Activated CD8-positive, alpha-beta T cell treated with anti-CD3 and anti-CD28 coated beads, Interleukin-2, amount 10 ng/mL, durations not matched to agents 7 days and 5 days (primary cell): Measurements from ENCODE around the gene TFPI. TPM values are rescaled to one million over a fixed set of nuclear protein-coding genes. Genes with fewer than 3 reads are reported as not detected.

Source experiments
- ATAC-seq: fragments of 150-1000 bp; cut with Tn5 transposase; one replicate; pipeline ENCODE4 v1.10.0; 2021; ENCODE audit warnings: moderate library complexity
- CTCF ChIA-PET: fragments of 350-600 bp; sonication (Branson Sonifier 250); formaldehyde crosslinking; loops from one replicate; lab custom pipeline; 2021; ENCODE audit warnings: antibody characterized with exemption; lab: Charles Lee
- POLR2A ChIA-PET: fragments of 350-600 bp; sonication (Branson Sonifier 250); formaldehyde crosslinking; loops from one replicate; lab custom pipeline; 2021; ENCODE audit warnings: antibody characterized with exemption; lab: Charles Lee
- DNase-seq: peaks from one replicate; pipeline ENCODE4 v3.0.0-alpha.2; 2020
- H3K27ac Mint-ChIP-seq: one replicate; pipeline ENCODE4 v1.8.0; 2021; ENCODE audit warnings: mild to moderate bottlenecking, mixed read lengths
- H3K27me3 Mint-ChIP-seq: one replicate; pipeline ENCODE4 v1.8.0; 2021; ENCODE audit warnings: low read depth, mixed read lengths
- H3K36me3 Mint-ChIP-seq: one replicate; pipeline ENCODE4 v1.8.0; 2021; ENCODE audit warnings: low read depth, mixed read lengths
- H3K4me1 Mint-ChIP-seq: one replicate; pipeline ENCODE4 v1.8.0; 2021; ENCODE audit warnings: low read depth, mixed read lengths
- H3K4me3 Mint-ChIP-seq: one replicate; pipeline ENCODE4 v1.8.0; 2021; ENCODE audit warnings: mild to moderate bottlenecking, mixed read lengths
- H3K9me3 Mint-ChIP-seq: one replicate; pipeline ENCODE4 v1.8.0; 2022; ENCODE audit warnings: mixed read lengths; ENCODE audit not compliant: insufficient read depth
- total RNA-seq, 2 experiments: library from RNA; stranded (reverse); gene quantifications; one replicate each; pipeline ENCODE4 v1.2.3, GENCODE V29; 2021

The TFPI gene
- total RNA-seq: not detected

GRCh38 chr2:187554011-187554703 is at the start of gene TFPI:
Gene TFPI, minus strand, starts transcription at chr2:187554435. Its CDS starts 50,667 bp downstream, at chr2:187503768.
- CTCF ChIA-PET: interaction anchor here (1.9 to 3.0 kb wide), 2 partner anchors 27 to 54 kb away, joined by 5 to 10 read pairs; no protein-coding TSS in a partner anchor
- POLR2A ChIA-PET: no interaction called here
- Mint-ChIP-seq H3K9me3 (no peaks in the 10 kb centered on the region), H3K4me1 (peaks cover 7% of the 10 kb centered on the region), H3K27ac (no peak within 1 kb of the TSS), H3K36me3 (no peaks in the 10 kb centered on the region), H3K27me3 (peaks cover 10% of the 10 kb centered on the region), H3K4me3 (peak within 1 kb of the TSS; percentile 24)
- DNase-seq: no peak
- ATAC-seq: no peak

GRCh38 chr2:187594801-187595200 is 40.6 kb upstream of the TFPI start:
- DNase-seq (no peak), ATAC-seq (no peak)
- Mint-ChIP-seq H3K36me3 (no peaks in the 10 kb centered on the region), H3K4me1 (no peaks in the 10 kb centered on the region), H3K9me3 (no peaks in the 10 kb centered on the region), H3K27me3 (no peaks in the 10 kb centered on the region), H3K4me3 (no peak overlapping the region), H3K27ac (no peak overlapping the region)
- ChIA-PET CTCF (interaction anchor here (1.1 to 2.5 kb wide), 2 partner anchors 13 to 95 kb away, joined by 3 to 9 read pairs; no protein-coding TSS in a partner anchor), POLR2A (no interaction called here)

- H3K27me3 Mint-ChIP-seq: no peaks in the 10 kb centered on the region
These were observed 39.5 kb upstream of the TFPI start for GRCh38 chr2:187593697-187594096.

GRCh38 chr2:187593098-187593497 is 38.9 kb upstream of the TFPI start:
- Mint-ChIP-seq H3K27ac (no peak overlapping the region), H3K36me3 (no peaks in the 10 kb centered on the region), H3K9me3 (no peaks in the 10 kb centered on the region), H3K27me3 (no peaks in the 10 kb centered on the region), H3K4me1 (no peaks in the 10 kb centered on the region), H3K4me3 (no peak overlapping the region)
- CTCF ChIA-PET: interaction anchor here (2.5 kb wide), 1 partner anchor 12 kb away, joined by 9 read pairs; no protein-coding TSS in a partner anchor
- DNase-seq (no peak), ATAC-seq (no peak)
- POLR2A ChIA-PET: no interaction called here

More at GRCh38 chr2:187593697-187594096, 39.5 kb upstream of the TFPI start:
- DNase-seq (no peak), ATAC-seq (no peak)
- ChIA-PET POLR2A (no interaction called here), CTCF (interaction anchor here (2.5 kb wide), 1 partner anchor 12 kb away, joined by 9 read pairs; no protein-coding TSS in a partner anchor)
- Mint-ChIP-seq H3K36me3 (no peaks in the 10 kb centered on the region), H3K4me1 (no peaks in the 10 kb centered on the region), H3K4me3 (no peak overlapping the region), H3K9me3 (no peaks in the 10 kb centered on the region), H3K27ac (no peak overlapping the region)

GRCh38 chr2:187590175-187590574 is 35.9 kb upstream of the TFPI start:
- Mint-ChIP-seq H3K27ac (no peak overlapping the region), H3K4me1 (peaks cover 8% of the 10 kb centered on the region), H3K4me3 (no peak overlapping the region), H3K27me3 (no peaks in the 10 kb centered on the region), H3K36me3 (no peaks in the 10 kb centered on the region), H3K9me3 (peaks cover 10% of the 10 kb centered on the region)
- DNase-seq (no peak), ATAC-seq (no peak)
- POLR2A ChIA-PET: no interaction called here
- CTCF ChIA-PET: no interaction called here

GRCh38 chr2:187586011-187586641 is 31.9 kb upstream of the TFPI start:
- ATAC-seq (peak; percentile 69), DNase-seq (no peak)
- Mint-ChIP-seq H3K4me3 (no peak overlapping the region), H3K27me3 (peaks cover 3% of the 10 kb centered on the region), H3K4me1 (peaks cover 12% of the 10 kb centered on the region), H3K36me3 (no peaks in the 10 kb centered on the region), H3K27ac (peak overlapping the region; percentile 67), H3K9me3 (peaks cover 10% of the 10 kb centered on the region)
- CTCF ChIA-PET: interaction anchor here (8.2 kb wide), 1 partner anchor 87 kb away, joined by 86 read pairs; no protein-coding TSS in a partner anchor
- POLR2A ChIA-PET: no interaction called here

- peaks cover 3% of the 10 kb centered on the region for H3K27me3 Mint-ChIP-seq
- no peak overlapping the region for H3K4me3 Mint-ChIP-seq
- no peaks in the 10 kb centered on the region for H3K36me3 Mint-ChIP-seq
- ChIA-PET CTCF (interaction anchor here (0.7 to 8.2 kb wide), 19 partner anchors 8 to 1831 kb away, joined by 3 to 86 read pairs (median 4); partner anchors contain the start of gene TFPI), POLR2A (no interaction called here)
- H3K27ac Mint-ChIP-seq: no peak overlapping the region
- peaks cover 1% of the 10 kb centered on the region for H3K9me3 Mint-ChIP-seq
- peaks cover 9% of the 10 kb centered on the region for H3K4me1 Mint-ChIP-seq
- DNase-seq: peak; percentile 52
- ATAC-seq: no peak
These were observed 27.1 kb upstream of the TFPI start for GRCh38 chr2:187581125-187581896.

- CTCF ChIA-PET: interaction anchor here (0.7 to 8.2 kb wide), 19 partner anchors 8 to 1832 kb away, joined by 3 to 86 read pairs (median 4); partner anchors contain the start of gene TFPI
These were observed 26.4 kb upstream of the TFPI start for GRCh38 chr2:187580462-187581124.

GRCh38 chr2:187577310-187577709 is 23.1 kb upstream of the TFPI start:
- no peak for ATAC-seq
- no peak overlapping the region for H3K27ac Mint-ChIP-seq
- H3K4me3 Mint-ChIP-seq: no peak overlapping the region
- CTCF ChIA-PET: interaction anchor here (1.5 kb wide), 1 partner anchor 78 kb away, joined by 6 read pairs; no protein-coding TSS in a partner anchor
- H3K36me3 Mint-ChIP-seq: no peaks in the 10 kb centered on the region
- H3K27me3 Mint-ChIP-seq: no peaks in the 10 kb centered on the region
- no peaks in the 10 kb centered on the region for H3K9me3 Mint-ChIP-seq
- peaks cover 4% of the 10 kb centered on the region for H3K4me1 Mint-ChIP-seq
- DNase-seq: no peak
- POLR2A ChIA-PET: no interaction called here

More at GRCh38 chr2:187580462-187581124, 26.4 kb upstream of the TFPI start:
- no peaks in the 10 kb centered on the region for H3K9me3 Mint-ChIP-seq
- H3K36me3 Mint-ChIP-seq: no peaks in the 10 kb centered on the region
- ATAC-seq: no peak
- DNase-seq: no peak
- H3K4me1 Mint-ChIP-seq: peaks cover 4% of the 10 kb centered on the region
- no peak overlapping the region for H3K27ac Mint-ChIP-seq
- H3K27me3 Mint-ChIP-seq: peaks cover 3% of the 10 kb centered on the region
- POLR2A ChIA-PET: no interaction called here
- no peak overlapping the region for H3K4me3 Mint-ChIP-seq

- peaks cover 4% of the 10 kb centered on the region for H3K4me1 Mint-ChIP-seq
- DNase-seq (no peak), ATAC-seq (no peak)
- no peaks in the 10 kb centered on the region for H3K9me3 Mint-ChIP-seq
- H3K27ac Mint-ChIP-seq: no peak overlapping the region
- no peak overlapping the region for H3K4me3 Mint-ChIP-seq
- ChIA-PET CTCF (interaction anchor here (1.5 kb wide), 1 partner anchor 77 kb away, joined by 6 read pairs; no protein-coding TSS in a partner anchor), POLR2A (no interaction called here)
- H3K36me3 Mint-ChIP-seq: no peaks in the 10 kb centered on the region
- H3K27me3 Mint-ChIP-seq: no peaks in the 10 kb centered on the region
These were observed 22.7 kb upstream of the TFPI start for GRCh38 chr2:187576906-187577305.

GRCh38 chr2:187575751-187576067 is 21.5 kb upstream of the TFPI start:
- DNase-seq (no peak), ATAC-seq (no peak)
- Mint-ChIP-seq H3K27ac (no peak overlapping the region), H3K4me3 (no peak overlapping the region), H3K27me3 (no peaks in the 10 kb centered on the region), H3K36me3 (no peaks in the 10 kb centered on the region), H3K9me3 (no peaks in the 10 kb centered on the region), H3K4me1 (no peaks in the 10 kb centered on the region)
- CTCF ChIA-PET: interaction anchor here (1.5 to 2.9 kb wide), 2 partner anchors 76 to 267 kb away, joined by 3 to 11 read pairs; no protein-coding TSS in a partner anchor
- POLR2A ChIA-PET: no interaction called here
